WTC11 (cell line): ENCODE data around the gene NAALADL2.

Experiments
- ATF1 ChIP-seq: sonication (generic); formaldehyde crosslinking; IDR thresholded peaks from 2 replicates; pipeline ENCODE4 v1.8.1; 2023; ENCODE audit warnings: mild to moderate bottlenecking, moderate library complexity, missing genetic modification reagents
- CTCF ChIP-seq: fragments of 200-600 bp; IDR thresholded peaks from 2 replicates; pipeline ENCODE4 v1.8.0; 2022; ENCODE audit warnings: antibody characterized with exemption
- ZNF416 ChIP-seq: fragments of 250-450 bp; sonication (Bioruptor Pico); IDR thresholded peaks from 2 replicates; pipeline ENCODE4 v1.9.0; 2021; ENCODE audit warnings: mild to moderate bottlenecking, inconsistent platforms

GRCh38 chr3:175246766-175247165, 387.6 kb downstream of the NAALADL2 start:
- no peak for TF ChIP-seq ATF1 (CRISPR knock-in tag)
- TF ChIP-seq CTCF = no peak
- no peak for TF ChIP-seq ZNF416 (CRISPR knock-in tag)
